Cardiac fibroblast (primary cell): ENCODE results near the gene PANX2.

Experiments used
- DNase-seq, 2 donors: peaks; one replicate each; pipeline versions ENCODE4 v3.0.0 to v3.0.0-alpha.2; 2010; ENCODE audit warnings: low read depth in 2 of 2
- H3K4me3 ChIP-seq, 2 donors: replicated peaks in 1 of 2; 1 replicate in 1 of 2; 2 replicates in 1 of 2; pipeline ENCODE4 v1.5.1; 2011; ENCODE audit warnings: low read depth in 2 of 2, low read length in 2 of 2, mild to moderate bottlenecking in 2 of 2, moderate library complexity in 1 of 2
- CTCF ChIP-seq: IDR thresholded peaks from one replicate; pipeline ENCODE4 v1.5.1; 2011; ENCODE audit warnings: low read depth, mild to moderate bottlenecking, low read length, inconsistent platforms

Gene PANX2

DNA sequence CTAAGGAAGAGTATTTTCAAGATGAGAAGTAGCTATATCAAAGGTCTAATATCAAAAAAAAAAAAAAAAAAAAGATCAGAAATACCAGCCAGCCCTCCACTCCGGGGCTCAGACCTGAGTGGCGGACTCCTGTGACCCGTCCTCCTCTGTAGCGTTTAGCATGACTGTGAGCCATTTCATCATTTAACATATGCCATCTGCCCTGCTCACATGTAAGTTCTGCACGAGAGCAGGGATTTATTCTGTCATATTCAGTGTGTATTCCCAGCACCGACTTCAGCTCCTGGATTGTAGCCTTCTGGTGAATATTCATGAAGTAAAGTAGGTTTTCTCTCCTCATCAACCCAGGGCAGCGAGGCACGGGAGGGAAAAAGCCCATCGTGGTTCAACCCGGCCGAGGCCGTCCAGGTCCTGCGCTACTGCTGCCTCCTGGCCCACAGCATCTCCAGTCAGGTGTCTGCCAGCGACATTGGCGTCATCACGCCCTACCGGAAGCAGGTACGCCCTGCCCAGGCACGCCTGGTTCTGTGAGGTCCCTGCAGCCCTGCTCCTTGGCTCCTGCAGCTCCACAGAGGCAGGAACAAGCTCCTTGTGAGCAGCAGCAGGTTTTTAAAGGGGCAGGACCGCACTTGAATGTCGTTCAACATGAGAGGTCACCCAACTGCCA is 12.7 kb upstream of the PANX2 start:
- H3K4me3 ChIP-seq, result no peak overlapping the region
- TF ChIP-seq CTCF, result no peak
- no peak for DNase-seq

GRCh38 chr22:50160947-50161346 is 9.6 kb upstream of the PANX2 start:
- no peak for DNase-seq
- no peak overlapping the region for H3K4me3 ChIP-seq
- TF ChIP-seq CTCF, result no peak

DNA sequence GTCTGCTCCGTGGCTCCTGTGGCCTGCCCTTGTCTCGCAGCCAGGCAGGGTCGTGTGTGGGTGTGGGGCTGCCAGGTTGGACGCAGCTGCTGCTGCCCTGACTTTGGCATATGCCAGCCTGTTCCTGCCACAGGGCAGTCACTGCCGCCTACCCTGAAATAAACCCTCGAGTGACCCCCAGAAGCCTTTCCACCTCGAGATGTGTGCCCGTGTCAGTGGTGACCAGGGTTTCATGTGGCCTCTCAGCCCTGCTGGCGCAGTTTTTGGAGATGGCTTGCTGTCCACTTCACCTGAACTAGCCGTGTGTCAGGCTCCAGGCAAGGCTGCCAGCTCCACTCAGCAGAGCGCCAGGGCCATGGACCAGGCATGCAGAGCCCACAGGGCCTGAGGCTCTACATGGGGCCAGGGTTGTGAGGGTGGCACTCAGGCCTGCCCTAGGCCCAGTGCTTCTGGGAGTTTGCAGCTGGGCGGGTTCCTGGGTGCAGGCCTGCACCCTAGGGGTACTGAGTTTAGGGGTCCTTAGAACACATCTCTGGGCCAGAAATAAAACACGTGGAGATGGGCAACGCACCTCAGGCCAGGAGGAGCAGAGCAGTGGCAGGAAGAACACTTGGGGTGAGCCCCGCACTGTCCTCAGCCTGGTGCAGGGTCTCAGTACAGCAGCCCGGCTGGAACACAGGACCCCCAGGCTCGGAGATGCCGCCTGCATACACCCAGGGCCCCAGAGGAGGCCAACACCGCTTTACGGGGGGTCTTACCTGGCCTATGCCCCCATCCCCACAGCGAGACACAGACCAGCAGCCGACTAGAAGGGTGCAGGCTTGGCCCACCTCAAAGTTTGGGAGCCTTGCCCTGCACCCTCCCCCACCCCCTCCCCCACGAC is 8.8 kb upstream of the PANX2 start:
- no peak for DNase-seq
- H3K4me3 ChIP-seq, result no peak overlapping the region
- no peak for TF ChIP-seq CTCF

DNA sequence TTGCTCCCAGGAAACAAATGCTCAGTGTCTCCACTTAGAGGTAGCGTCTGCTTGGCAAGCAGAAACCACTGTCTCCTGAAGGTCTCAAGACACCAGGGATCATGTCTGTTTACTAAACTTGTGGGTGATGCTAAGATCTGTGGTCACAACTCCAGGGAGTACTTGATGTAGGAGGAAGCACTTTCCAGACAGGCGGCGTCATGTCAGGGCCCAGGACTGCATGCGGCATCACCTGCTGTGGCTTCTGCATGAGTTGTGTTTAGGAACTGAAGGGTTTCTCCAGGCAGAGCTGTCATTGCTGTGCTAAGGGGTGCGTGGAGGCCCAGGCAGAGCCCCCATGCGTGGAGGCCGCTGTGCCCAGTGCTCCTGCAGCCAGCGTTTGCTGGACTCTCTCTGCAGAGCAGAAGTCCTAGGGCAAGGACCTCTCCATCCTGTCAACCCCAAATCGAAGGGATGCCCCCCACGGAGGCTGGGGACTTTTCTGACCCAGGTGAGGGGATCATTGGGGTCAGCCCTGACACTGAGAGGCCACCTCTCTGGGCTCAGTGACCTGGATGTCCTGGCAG is 8.1 kb upstream of the PANX2 start:
- no peak for TF ChIP-seq CTCF
- DNase-seq, result no peak
- H3K4me3 ChIP-seq, result no peak overlapping the region

GRCh38 chr22:50165436-50166123 is 5.0 kb upstream of the PANX2 start:
- no peak for DNase-seq

More at GRCh38 chr22:50165436-50166123, 5.0 kb upstream of the PANX2 start:
- no peak for TF ChIP-seq CTCF
- no peak overlapping the region for H3K4me3 ChIP-seq
